DND-41 (cell line): ENCODE measurements around the gene NLRP6.

Experiments
- EZH2 ChIP-seq: IDR thresholded peaks from 3 replicates; pipeline ENCODE4 v1.6.1; 2012; ENCODE audit warnings: borderline replicate concordance, low read depth, mild to moderate bottlenecking, moderate library complexity, low read length, inconsistent platforms; ENCODE audit not compliant: severe bottlenecking
- TF ChIP-seq, protein P1 (sequence below): IDR thresholded peaks from 2 replicates; pipeline ENCODE4 v1.5.1; 2012; ENCODE audit warnings: borderline replicate concordance, low read length, moderate library complexity, mild to moderate bottlenecking; ENCODE audit not compliant: poor library complexity, severe bottlenecking; ENCODE audit errors: extremely low read depth

DNA sequence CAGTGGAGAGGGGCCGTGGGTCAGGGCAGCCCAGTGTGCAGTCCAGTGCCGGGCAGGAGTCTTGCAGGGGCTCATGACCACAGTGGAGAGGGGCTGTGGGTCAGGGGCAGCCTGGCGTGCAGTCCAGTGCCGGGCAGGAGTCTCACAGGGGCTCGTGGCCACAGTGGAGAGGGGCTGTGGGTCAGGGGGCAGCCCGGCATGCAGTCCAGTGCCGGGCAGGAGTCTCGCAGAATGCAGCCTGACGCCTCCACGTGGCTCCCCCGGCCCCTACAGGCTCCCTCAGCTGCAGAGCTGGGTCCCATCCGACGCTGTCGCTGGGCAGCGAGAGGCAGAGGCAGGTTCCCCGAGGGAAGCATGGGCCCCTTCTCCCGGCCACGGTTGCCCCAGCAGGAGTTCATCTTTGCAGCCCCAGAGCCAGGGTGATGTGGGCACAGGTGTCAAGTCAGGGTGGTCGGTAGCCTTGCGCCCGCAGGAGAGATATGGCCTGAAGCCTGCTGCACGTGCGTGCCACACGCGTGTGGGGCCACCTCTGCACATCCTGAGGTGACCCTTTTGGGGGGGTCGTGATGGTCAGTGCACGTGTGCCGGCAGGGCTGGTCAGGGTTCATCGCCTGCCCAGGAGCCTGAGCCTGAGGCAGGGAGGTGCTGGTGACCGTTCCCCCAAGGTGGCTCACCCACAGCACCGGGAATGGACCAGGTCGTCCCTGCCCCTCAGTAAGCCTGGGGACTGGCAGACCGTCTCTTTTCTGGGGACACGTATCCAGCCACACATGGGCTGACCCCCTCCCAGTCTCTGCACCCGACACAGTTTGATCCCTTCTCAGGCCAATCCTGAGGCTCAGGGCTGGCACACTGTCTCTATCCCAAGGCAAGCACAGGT is 18.2 kb downstream of the NLRP6 start:
- TF ChIP-seq, protein P1, sequence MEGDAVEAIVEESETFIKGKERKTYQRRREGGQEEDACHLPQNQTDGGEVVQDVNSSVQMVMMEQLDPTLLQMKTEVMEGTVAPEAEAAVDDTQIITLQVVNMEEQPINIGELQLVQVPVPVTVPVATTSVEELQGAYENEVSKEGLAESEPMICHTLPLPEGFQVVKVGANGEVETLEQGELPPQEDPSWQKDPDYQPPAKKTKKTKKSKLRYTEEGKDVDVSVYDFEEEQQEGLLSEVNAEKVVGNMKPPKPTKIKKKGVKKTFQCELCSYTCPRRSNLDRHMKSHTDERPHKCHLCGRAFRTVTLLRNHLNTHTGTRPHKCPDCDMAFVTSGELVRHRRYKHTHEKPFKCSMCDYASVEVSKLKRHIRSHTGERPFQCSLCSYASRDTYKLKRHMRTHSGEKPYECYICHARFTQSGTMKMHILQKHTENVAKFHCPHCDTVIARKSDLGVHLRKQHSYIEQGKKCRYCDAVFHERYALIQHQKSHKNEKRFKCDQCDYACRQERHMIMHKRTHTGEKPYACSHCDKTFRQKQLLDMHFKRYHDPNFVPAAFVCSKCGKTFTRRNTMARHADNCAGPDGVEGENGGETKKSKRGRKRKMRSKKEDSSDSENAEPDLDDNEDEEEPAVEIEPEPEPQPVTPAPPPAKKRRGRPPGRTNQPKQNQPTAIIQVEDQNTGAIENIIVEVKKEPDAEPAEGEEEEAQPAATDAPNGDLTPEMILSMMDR, result no peak
- no peak for TF ChIP-seq EZH2
